Activated T-cell treated with anti-CD3 and anti-CD28 coated beads, Interleukin-2, amount 50 U/mL, for 72 hours (primary cell): ENCODE results near the gene PDCL3. TPM values are rescaled to one million over a fixed set of nuclear protein-coding genes. Genes with fewer than 3 reads are reported as not detected.

ENCODE experiments used
- ATAC-seq, 2 donors: fragments of 150-1000 bp; cut with Tn5 transposase; replicated peaks in 1 of 2; 2 replicates each; pipeline ENCODE4 v1.10.0; 2021; ENCODE audit warnings: moderate library complexity in 2 of 2, mild to moderate bottlenecking in 1 of 2
- DNase-seq, 2 donors: peaks; one replicate each; pipeline ENCODE4 v3.0.0; 2021 to 2022; ENCODE audit warnings: mixed read lengths in 1 of 2
- H3K27ac Mint-ChIP-seq: one replicate; pipeline ENCODE4 v1.8.0; 2022; ENCODE audit warnings: mild to moderate bottlenecking, moderate library complexity, mixed read lengths
- H3K27me3 Mint-ChIP-seq: one replicate; pipeline ENCODE4 v1.8.0; 2022; ENCODE audit warnings: low read depth, mixed read lengths
- H3K36me3 Mint-ChIP-seq, 2 donors: one replicate each; pipeline ENCODE4 v1.8.0; 2022; ENCODE audit warnings: mixed read lengths in 2 of 2, mild to moderate bottlenecking in 1 of 2; ENCODE audit not compliant: insufficient read depth in 2 of 2
- H3K4me1 Mint-ChIP-seq: one replicate; pipeline ENCODE4 v1.8.0; 2022; ENCODE audit warnings: low read depth, mixed read lengths
- H3K4me3 Mint-ChIP-seq, 2 donors: one replicate each; pipeline ENCODE4 v1.8.0; 2022; ENCODE audit warnings: mild to moderate bottlenecking in 2 of 2, mixed read lengths in 2 of 2, moderate library complexity in 2 of 2
- H3K9me3 Mint-ChIP-seq, 2 donors: one replicate each; pipeline ENCODE4 v1.8.0; 2022; ENCODE audit warnings: mixed read lengths in 2 of 2
- total RNA-seq, 2 donors: library from RNA; stranded (reverse); gene quantifications; one replicate each; pipeline ENCODE4 v1.2.3, GENCODE V29; 2022

PDCL3 gene
- total RNA-seq, 2 donors from 2014 or later: 30.8 to 36.8 TPM

DNA sequence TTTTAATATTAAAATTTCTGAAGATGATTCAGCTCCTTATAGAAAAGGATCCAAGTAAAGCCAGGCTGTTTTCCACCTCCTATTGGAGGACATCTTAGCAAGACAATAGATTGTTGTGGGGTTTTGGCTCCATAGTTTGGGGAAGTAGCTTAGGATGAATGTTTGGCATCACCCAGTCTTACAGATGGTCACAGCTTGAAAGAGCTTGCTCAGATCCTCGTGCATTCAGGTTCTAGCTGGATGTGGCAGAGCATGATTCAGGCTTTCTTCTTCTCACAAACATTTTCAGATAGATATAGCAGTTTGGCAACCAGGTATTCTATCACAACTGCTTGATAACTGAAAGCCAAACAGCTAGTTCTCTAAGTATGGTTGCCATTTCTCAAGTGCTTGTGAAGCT lies 23.6 kb upstream of the PDCL3 start:
- DNase-seq: no peak
- peaks cover 11% of the 10 kb centered on the region for H3K4me1 Mint-ChIP-seq

DNA sequence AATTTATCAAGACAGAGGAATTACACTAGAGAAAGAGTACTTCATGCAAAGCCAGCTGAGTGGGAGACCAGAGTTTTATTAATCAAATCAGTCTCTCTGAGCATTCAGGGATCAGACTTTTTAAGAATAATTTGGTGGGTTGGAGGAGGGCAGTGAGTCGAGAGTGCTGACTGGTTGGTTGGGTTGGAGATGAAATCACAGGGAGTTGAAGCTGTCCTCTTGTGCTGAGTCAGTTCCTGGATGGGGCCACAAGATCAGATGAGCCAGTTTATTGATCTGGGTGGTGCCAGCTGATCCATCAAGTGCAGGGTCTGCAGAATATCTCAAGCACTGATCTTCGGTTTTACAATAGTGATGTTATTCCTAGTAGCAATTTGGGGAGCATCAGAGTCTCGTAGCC lies 21.4 kb upstream of the PDCL3 start:
- H3K4me3 Mint-ChIP-seq: no peak overlapping the region
- no peak overlapping the region for H3K27ac Mint-ChIP-seq
- H3K4me1 Mint-ChIP-seq: peaks cover 11% of the 10 kb centered on the region
- H3K27me3 Mint-ChIP-seq: peaks cover 2% of the 10 kb centered on the region
- DNase-seq (no peak), ATAC-seq (peak in 1 of 2 donors; percentile 44)
- H3K36me3 Mint-ChIP-seq: no peaks in the 10 kb centered on the region
- no peaks in the 10 kb centered on the region for H3K9me3 Mint-ChIP-seq

More for the DNA sequence above, 23.6 kb upstream of the PDCL3 start:
- no peak for ATAC-seq
- H3K36me3 Mint-ChIP-seq: no peaks in the 10 kb centered on the region
- no peak overlapping the region for H3K27ac Mint-ChIP-seq
- H3K9me3 Mint-ChIP-seq: no peaks in the 10 kb centered on the region
- no peak overlapping the region for H3K4me3 Mint-ChIP-seq
- H3K27me3 Mint-ChIP-seq: no peaks in the 10 kb centered on the region

DNA sequence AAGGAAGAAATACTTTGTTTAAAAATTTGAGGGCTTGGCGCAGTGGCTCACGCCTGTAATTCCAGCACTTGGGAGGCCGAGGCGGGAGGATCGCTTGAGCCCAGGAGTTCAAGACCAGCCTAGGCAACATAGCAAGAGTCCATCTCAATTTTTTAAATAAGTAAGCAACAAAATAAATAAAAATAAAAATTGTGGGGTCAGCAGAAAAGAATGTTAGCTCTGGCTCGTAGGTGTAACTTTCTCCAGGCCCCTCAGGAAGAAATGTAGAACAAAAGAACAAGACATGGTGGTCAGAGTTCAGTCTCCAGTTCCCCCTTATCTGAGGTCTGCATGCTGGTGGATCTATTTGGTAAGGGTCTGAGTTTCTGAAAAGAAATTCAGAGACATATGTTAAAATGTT lies 20.4 kb upstream of the PDCL3 start:
- H3K27me3 Mint-ChIP-seq: peaks cover 10% of the 10 kb centered on the region
- H3K27ac Mint-ChIP-seq: no peak overlapping the region
- no peak overlapping the region for H3K4me3 Mint-ChIP-seq
- H3K4me1 Mint-ChIP-seq: peaks cover 11% of the 10 kb centered on the region
- no peaks in the 10 kb centered on the region for H3K36me3 Mint-ChIP-seq
- H3K9me3 Mint-ChIP-seq: no peaks in the 10 kb centered on the region
- ATAC-seq: no peak
- DNase-seq: no peak

DNA sequence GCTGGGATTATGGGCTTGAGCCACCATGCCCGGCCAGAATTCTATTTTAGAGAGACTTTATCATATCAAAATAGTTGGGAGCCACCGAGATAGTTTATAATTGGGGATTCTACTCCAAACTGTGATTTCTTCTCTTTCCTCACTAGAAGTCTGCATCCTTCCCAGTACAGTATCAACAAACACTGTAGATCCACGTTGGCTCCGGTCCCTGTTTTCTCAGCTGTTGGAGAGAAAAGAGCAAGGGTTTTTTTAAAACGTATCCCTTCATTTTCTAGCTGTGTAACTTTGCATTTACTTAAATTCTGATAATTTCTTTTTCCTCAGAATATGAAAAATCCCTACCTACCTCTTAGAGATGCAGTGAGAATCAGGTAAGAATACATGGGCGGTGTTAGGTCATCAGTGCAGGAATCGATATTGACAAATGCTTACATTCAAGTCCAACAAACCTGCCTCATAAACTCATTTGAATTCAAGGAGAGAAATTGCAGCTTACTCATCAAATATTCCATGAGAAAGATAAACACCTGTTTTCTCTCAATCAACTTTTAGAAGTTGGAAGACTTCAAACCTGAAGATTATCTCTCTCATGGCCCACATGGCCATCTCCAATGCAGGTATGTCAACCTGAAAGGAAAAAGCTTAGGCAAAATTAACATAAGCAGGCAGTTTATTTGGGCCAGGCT lies 17.7 kb upstream of the PDCL3 start:
- H3K4me3 Mint-ChIP-seq: no peak overlapping the region

DNA sequence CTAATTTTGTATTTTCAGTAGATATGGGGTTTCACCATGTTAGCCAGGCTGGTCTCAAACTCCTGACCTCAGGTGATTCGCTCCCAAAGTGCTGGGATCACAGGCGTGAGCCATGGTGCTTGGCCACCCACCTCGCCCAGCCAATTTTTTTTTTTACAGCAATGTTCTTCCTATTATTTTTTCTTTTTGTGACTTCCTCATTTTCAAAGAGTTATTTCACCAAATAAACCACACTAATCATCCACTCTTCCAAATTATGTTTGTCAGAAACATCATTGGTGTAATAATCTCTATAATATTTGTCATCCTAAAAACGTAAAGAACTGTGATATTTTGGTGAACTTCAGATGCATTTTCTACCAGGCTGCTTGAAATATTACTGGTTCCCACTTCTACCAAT lies 16.3 kb upstream of the PDCL3 start:
- peaks cover 10% of the 10 kb centered on the region for H3K27me3 Mint-ChIP-seq
- H3K4me3 Mint-ChIP-seq: no peak overlapping the region
- H3K27ac Mint-ChIP-seq: peak overlapping the region; percentile 64
- DNase-seq (no peak), ATAC-seq (no peak)
- peaks cover 7% of the 10 kb centered on the region for H3K4me1 Mint-ChIP-seq
- H3K36me3 Mint-ChIP-seq: peaks cover 0 to 2% of the 10 kb centered on the region in 2 donors
- H3K9me3 Mint-ChIP-seq: no peaks in the 10 kb centered on the region

More for the DNA sequence above, 17.7 kb upstream of the PDCL3 start:
- ATAC-seq: no peak
- no peak for DNase-seq
- Mint-ChIP-seq H3K9me3 (no peaks in the 10 kb centered on the region), H3K27ac (no peak overlapping the region), H3K4me1 (peaks cover 11% of the 10 kb centered on the region), H3K36me3 (peaks cover 0 to 2% of the 10 kb centered on the region in 2 donors), H3K27me3 (peaks cover 10% of the 10 kb centered on the region)

DNA sequence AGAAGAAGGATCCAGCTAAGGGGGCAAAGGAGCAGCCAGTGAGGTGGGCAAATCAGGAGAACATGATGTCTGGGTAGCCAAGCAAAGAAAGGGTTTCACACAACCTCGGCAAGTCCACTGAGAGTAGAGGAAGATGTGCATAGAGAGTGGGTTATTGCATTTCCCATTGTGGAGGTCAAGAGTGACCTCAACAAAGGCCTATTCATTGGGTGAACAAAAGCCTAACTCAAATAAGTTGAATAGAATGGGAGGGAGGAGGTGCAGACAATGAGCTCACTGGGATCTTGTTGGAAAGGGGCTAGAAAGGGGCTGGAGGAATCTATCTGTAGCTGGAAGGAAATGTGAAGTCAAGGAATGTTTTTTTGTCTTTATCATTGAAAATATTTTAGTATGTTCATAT lies 14.0 kb upstream of the PDCL3 start:
- ATAC-seq (no peak), DNase-seq (no peak)
- peaks cover 10% of the 10 kb centered on the region for H3K27me3 Mint-ChIP-seq
- H3K4me1 Mint-ChIP-seq: peaks cover 2% of the 10 kb centered on the region
- no peak overlapping the region for H3K4me3 Mint-ChIP-seq
- no peaks in the 10 kb centered on the region for H3K9me3 Mint-ChIP-seq
- H3K27ac Mint-ChIP-seq: no peak overlapping the region
- peaks cover 0 to 2% of the 10 kb centered on the region in 2 donors for H3K36me3 Mint-ChIP-seq

DNA sequence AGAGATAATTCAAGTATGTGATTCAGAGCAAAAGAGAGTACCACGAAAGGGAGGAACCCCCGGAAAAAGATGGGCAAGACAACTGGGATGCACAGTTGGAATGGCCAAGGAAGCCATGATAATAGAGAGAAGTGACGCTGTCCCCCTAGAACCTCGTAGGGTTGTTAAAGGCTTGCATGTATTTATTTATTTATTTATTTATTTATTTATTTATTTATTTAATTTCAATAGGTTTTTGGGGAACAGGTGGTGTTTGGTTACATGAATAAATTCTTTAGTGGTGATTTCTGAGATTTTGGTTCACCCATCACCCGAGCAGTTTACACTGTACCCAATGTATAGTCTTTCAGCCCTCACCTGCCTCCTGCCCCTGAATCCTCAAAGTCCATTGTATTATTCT lies 11.5 kb upstream of the PDCL3 start:
- H3K4me3 Mint-ChIP-seq: no peak overlapping the region
- H3K4me1 Mint-ChIP-seq: peaks cover 18% of the 10 kb centered on the region
- ATAC-seq (no peak), DNase-seq (no peak)
- peaks cover 2% of the 10 kb centered on the region in 2 donors for H3K36me3 Mint-ChIP-seq
- no peaks in the 10 kb centered on the region for H3K9me3 Mint-ChIP-seq
- no peak overlapping the region for H3K27ac Mint-ChIP-seq
- H3K27me3 Mint-ChIP-seq: peaks cover 9% of the 10 kb centered on the region

DNA sequence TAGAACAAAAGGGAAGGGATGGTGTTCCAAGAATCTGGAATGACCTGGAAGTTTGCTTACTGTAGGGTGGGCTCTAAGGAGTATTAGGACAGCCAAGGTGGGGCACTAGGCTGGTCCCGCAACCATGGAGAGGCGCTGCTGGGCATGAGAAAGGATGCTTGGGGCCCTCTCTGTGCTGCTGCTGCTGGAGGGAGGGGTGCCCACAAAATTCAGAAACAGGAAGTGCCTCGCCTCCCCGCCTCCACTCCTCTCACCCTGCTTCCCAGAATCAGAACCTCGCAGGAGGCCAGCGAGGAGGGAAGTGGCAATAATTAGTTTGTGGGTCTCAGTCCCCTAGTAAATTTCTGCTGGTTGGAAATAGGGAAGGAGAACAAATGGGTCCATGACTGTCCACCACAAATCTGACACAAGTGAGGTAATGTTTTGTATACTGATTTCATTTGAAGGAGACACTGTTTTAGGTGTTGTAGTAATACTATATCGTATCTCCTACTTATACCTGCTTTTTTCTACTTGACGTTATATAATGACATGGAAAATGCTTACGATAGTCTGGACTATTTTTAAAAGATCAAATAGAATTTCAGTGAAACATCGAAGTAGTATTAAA lies 7.9 kb upstream of the PDCL3 start:
- ATAC-seq (peak; percentile 64 to 87), DNase-seq (peak; percentile 41 to 53)
- Mint-ChIP-seq H3K9me3 (no peaks in the 10 kb centered on the region), H3K4me3 (peak overlapping the region; percentile 55 to 87), H3K4me1 (peaks cover 22% of the 10 kb centered on the region), H3K27ac (peak overlapping the region; percentile 67), H3K27me3 (no peaks in the 10 kb centered on the region), H3K36me3 (peaks cover 0 to 2% of the 10 kb centered on the region in 2 donors)

DNA sequence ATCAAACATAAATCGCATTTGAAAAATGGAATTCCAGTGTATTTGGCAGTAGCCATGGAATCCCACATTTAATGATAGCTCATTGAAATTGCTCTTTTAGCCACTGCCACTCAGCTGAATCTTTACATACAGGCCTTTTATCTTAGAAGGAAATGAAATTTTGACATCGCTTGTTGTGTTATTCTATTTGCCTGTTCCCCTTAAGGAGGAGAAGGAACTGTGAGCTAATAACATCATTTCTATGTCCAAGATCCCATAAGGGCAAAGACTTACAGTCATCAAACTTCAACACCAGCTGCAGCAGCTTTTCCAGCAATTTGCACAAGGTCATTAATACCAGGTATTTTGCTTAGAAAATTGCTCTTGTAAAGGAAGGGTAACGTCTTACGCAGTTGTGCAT lies 6.0 kb upstream of the PDCL3 start:
- ATAC-seq: no peak

DNA sequence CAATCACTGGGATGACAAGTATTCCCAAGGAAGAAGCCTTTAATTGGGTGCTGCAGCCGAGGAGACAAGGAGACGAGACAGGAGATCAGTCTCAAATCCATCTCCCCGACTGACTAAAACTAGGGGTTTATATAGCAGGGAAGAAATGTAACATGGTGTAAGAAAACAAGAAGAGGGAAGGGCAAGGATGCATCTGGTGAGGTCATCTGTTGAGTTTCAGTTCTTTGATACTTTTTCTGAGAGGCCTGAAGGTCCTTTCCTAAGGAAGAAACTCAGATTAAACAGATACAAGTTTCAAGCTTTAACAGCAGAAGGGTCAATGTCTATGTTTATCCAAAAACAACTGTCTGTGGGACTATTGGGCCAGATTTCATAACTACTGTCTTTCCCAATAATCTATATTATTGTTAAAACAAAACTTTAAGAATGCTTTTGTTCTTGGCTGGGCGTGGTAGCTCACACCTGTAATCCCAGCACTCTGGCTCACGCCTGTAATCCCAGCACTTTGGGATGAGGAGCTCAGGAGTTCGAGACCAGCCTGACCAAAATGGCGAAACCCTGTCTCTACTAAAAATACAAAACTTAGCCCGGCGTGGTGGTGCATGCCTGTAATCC lies 2.5 kb upstream of the PDCL3 start:
- no peak for ATAC-seq
- H3K36me3 Mint-ChIP-seq: no peaks in the 10 kb centered on the region
- no peaks in the 10 kb centered on the region for H3K27me3 Mint-ChIP-seq
- no peak overlapping the region for H3K4me3 Mint-ChIP-seq
- no peaks in the 10 kb centered on the region for H3K9me3 Mint-ChIP-seq
- H3K27ac Mint-ChIP-seq: peak overlapping the region; percentile 68
- DNase-seq: no peak
- H3K4me1 Mint-ChIP-seq: peaks cover 40% of the 10 kb centered on the region

More for the DNA sequence above, 6.0 kb upstream of the PDCL3 start:
- no peak overlapping the region for H3K4me3 Mint-ChIP-seq
- no peaks in the 10 kb centered on the region for H3K27me3 Mint-ChIP-seq
- peaks cover 0 to 2% of the 10 kb centered on the region in 2 donors for H3K36me3 Mint-ChIP-seq
- H3K9me3 Mint-ChIP-seq: no peaks in the 10 kb centered on the region
- peaks cover 38% of the 10 kb centered on the region for H3K4me1 Mint-ChIP-seq
- no peak for DNase-seq
- no peak overlapping the region for H3K27ac Mint-ChIP-seq

DNA sequence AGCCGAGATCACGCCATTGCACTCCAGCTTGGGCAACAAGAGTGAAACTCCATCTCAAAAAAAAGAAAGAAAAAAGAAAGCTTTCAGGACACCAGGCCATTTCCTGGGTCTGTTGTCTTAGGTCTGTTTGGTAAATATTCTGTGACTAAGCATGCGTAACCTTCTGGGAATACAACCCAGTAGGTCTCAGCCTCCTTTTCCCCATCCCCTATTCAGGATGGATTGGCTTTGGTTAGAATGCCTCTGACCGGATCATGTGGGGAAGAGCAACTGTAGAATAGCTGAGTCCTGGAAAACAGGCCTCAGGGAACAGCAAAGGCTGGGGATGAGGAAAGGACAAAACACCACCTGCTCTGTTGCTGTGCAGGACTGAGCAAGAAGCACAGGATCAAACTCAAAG lies 1.6 kb upstream of the PDCL3 start:
- ATAC-seq (no peak), DNase-seq (no peak)
- H3K4me1 Mint-ChIP-seq: peaks cover 46% of the 10 kb centered on the region
- no peaks in the 10 kb centered on the region for H3K27me3 Mint-ChIP-seq
- H3K27ac Mint-ChIP-seq: peak overlapping the region; percentile 68
- H3K9me3 Mint-ChIP-seq: no peaks in the 10 kb centered on the region
- H3K4me3 Mint-ChIP-seq: peak overlapping the region; percentile 27 to 82
- H3K36me3 Mint-ChIP-seq: peaks cover 0 to 4% of the 10 kb centered on the region in 2 donors

DNA sequence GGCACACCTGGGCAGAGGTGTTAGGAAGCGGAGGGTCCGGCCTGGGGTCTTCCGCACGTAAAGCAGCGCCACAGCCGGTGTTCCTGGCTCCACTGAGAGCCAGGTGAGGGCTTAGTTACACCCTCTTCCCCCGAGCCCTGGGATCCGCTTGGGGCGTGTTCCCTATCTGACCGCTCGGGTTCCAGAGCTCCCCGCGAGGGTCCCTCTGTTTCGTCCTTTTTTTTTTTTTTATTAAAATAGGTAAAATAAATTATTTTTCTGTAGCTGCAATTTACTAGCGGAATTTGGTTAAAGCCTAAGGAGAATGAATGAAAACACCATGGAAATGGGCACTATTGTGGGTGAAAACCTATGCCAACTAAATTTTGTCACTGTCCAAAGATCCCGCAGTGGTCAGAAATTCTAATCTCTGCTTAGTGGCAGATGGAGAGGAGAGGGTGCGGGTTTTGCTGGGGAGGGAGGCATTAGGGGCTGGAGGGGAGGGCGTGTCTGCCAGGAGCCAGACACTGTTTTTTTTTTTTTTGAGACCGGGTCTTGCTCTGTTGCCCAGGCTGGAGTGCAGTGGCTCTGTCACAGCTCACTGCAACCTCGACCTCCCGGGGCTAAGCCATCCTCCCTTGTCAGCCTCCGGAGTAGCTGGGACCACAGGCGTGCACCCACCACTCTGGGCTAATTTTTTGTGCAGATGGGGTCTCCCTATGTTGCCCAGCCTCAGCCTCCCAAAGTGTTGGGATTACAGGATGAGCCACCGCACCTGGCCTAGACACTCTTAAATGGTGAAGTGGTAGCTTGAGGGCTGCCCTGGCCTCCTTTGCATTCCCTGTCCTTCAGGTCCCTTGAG lies 834 bp downstream of the PDCL3 start:
- Mint-ChIP-seq H3K4me3 (peak overlapping the region; percentile 82 to 92), H3K4me1 (peaks cover 53% of the 10 kb centered on the region), H3K9me3 (no peaks in the 10 kb centered on the region), H3K27ac (peak overlapping the region; percentile 78), H3K36me3 (peaks cover 0 to 13% of the 10 kb centered on the region in 2 donors), H3K27me3 (no peaks in the 10 kb centered on the region)
- ATAC-seq: no peak
- no peak for DNase-seq

DNA sequence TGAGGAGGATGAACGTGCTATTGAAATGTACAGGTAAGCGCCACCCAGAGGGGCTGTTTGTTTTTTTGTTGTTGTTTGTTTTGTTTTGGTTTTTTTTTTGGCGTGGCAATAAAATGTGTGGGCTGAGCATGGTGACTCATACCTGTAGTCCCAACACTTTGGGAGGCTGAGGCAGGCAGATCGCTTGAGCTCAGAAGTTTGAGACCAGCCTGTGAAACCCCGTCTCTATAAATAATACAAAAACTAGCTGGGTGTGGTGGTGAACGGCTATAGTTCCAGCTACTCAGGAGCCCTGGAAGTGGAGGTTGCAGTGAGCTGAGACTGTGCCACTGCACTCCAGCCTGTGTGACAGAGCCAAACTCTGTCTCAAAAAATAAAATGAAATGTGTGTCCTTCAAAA lies 6.2 kb downstream of the PDCL3 start:
- H3K27me3 Mint-ChIP-seq: no peaks in the 10 kb centered on the region
- H3K4me3 Mint-ChIP-seq: peak overlapping the region in 1 of 2 donors; percentile 1
- H3K9me3 Mint-ChIP-seq: no peaks in the 10 kb centered on the region
- H3K4me1 Mint-ChIP-seq: peaks cover 34% of the 10 kb centered on the region
- no peak for DNase-seq
- peaks cover 3 to 30% of the 10 kb centered on the region in 2 donors for H3K36me3 Mint-ChIP-seq
- ATAC-seq: peak in 1 of 2 donors; percentile 19
- peak overlapping the region; percentile 78 for H3K27ac Mint-ChIP-seq
